Body of pancreas (tissue), 4 donors: ENCODE measurements around the gene FBLN2. TPM values are rescaled to one million over a fixed set of nuclear protein-coding genes. Genes with fewer than 3 reads are reported as not detected.

Source experiments
- ATAC-seq: fragments of 150-250 bp; one replicate; pipeline ENCODE4 v1.9.1; 2016
- DNase-seq, 4 donors: peaks; one replicate each; pipeline ENCODE4 v3.0.0-alpha.2; 2019
- H3K27ac ChIP-seq, 4 donors: fragments of 200-600 bp; sonication (generic); 1 replicate in 3 of 4; 2 replicates in 1 of 4; pipeline versions ENCODE4 v1.5.1 to v1.6.1; 2016 to 2019; ENCODE audit warnings: mild to moderate bottlenecking in 1 of 4, mixed read lengths in 1 of 4, moderate library complexity in 1 of 4
- H3K27me3 ChIP-seq, 2 donors: fragments of 200-600 bp; sonication (generic); one replicate each; pipeline ENCODE4 v1.6.0; 2016; ENCODE audit warnings: mild to moderate bottlenecking in 1 of 2
- H3K36me3 ChIP-seq, 2 donors: fragments of 200-600 bp; sonication (generic); replicated peaks in 1 of 2; 2 replicates each; pipeline ENCODE4 v1.5.1; 2016; ENCODE audit warnings: low read depth in 2 of 2; ENCODE audit not compliant: insufficient read depth in 1 of 2
- H3K4me1 ChIP-seq: fragments of 200-600 bp; sonication (generic); one replicate; pipeline ENCODE4 v1.6.0; 2016
- H3K4me3 ChIP-seq, 2 donors: fragments of 200-600 bp; sonication (generic); 1 replicate in 1 of 2; 2 replicates in 1 of 2; pipeline ENCODE4 v1.5.1; 2016 to 2019
- H3K9me3 ChIP-seq, 3 donors: fragments of 200-600 bp; sonication (generic); 1 replicate in 2 of 3; 2 replicates in 1 of 3; pipeline ENCODE4 v1.5.1; 2016
- POLR2A ChIP-seq, 3 donors: fragments of 450-650 bp; IDR thresholded peaks; one replicate each; pipeline ENCODE4 v1.6.1; 2016; ENCODE audit warnings: antibody characterized with exemption in 3 of 3, mild to moderate bottlenecking in 2 of 3
- WGBS, 2 donors: methylation state at CpG; one replicate each; pipeline ENCODE4 v1.1.5; 2017; 5-methylcytosine and 5-hydroxymethylcytosine counted together
- intact Hi-C: fragments of 100-400 bp; cut with DNase I; formaldehyde crosslinking; loops from one replicate; pipeline ENCODE4 v1.15.1; 2023
- total RNA-seq, 2 donors: library from RNA; depleted of rRNA; stranded (reverse); fragments of >200 nt; gene quantifications; one replicate each; pipeline ENCODE4 v1.1.0, GENCODE V29; 2016
- TF ChIP-seq, protein P1 (sequence below), 7 experiments: fragments of 450-650 bp in 4 of 7; fragments of 200-600 bp in 3 of 7; sonication (generic) in 3 of 7; IDR thresholded peaks; one replicate each; pipeline ENCODE4 v1.5.1; 2016 to 2019; ENCODE audit warnings: antibody characterized with exemption in 7 of 7

Gene FBLN2
- total RNA-seq, 2 donors from 2014 or later = 18.9 to 54.7 TPM

GRCh38 chr3:13564751-13565560, 16.0 kb downstream of the FBLN2 start:
- WGBS, 2 donors = 90 to 94% methylated on average over 12 to 14 of the region's 14 CpGs

GRCh38 chr3:13565581-13566452, 16.9 kb downstream of the FBLN2 start:
- intact Hi-C loops = no loop called here
- ATAC-seq = no peak
- Histone ChIP-seq H3K27ac (no peak overlapping the region), H3K4me1 (no peaks in the 10 kb centered on the region), H3K27me3 (no peaks in the 10 kb centered on the region), H3K36me3 (no peaks in the 10 kb centered on the region), H3K4me3 (no peak overlapping the region), H3K9me3 (no peaks in the 10 kb centered on the region)
- TF ChIP-seq POLR2A (IDR thresholded peaks at IDR 0.05) = no peak
- TF ChIP-seq, protein P1, sequence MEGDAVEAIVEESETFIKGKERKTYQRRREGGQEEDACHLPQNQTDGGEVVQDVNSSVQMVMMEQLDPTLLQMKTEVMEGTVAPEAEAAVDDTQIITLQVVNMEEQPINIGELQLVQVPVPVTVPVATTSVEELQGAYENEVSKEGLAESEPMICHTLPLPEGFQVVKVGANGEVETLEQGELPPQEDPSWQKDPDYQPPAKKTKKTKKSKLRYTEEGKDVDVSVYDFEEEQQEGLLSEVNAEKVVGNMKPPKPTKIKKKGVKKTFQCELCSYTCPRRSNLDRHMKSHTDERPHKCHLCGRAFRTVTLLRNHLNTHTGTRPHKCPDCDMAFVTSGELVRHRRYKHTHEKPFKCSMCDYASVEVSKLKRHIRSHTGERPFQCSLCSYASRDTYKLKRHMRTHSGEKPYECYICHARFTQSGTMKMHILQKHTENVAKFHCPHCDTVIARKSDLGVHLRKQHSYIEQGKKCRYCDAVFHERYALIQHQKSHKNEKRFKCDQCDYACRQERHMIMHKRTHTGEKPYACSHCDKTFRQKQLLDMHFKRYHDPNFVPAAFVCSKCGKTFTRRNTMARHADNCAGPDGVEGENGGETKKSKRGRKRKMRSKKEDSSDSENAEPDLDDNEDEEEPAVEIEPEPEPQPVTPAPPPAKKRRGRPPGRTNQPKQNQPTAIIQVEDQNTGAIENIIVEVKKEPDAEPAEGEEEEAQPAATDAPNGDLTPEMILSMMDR (IDR thresholded peaks at IDR 0.05) = no peak
- DNase-seq = no peak
- WGBS, 2 donors = 74 to 80% methylated on average over 16 to 17 of the region's 17 CpGs

More at GRCh38 chr3:13564751-13565560, 16.0 kb downstream of the FBLN2 start:
- TF ChIP-seq, protein P1 (IDR thresholded peaks at IDR 0.05) = no peak
- TF ChIP-seq POLR2A (IDR thresholded peaks at IDR 0.05) = no peak
- Histone ChIP-seq H3K27ac (no peak overlapping the region), H3K4me1 (no peaks in the 10 kb centered on the region), H3K9me3 (no peaks in the 10 kb centered on the region), H3K27me3 (no peaks in the 10 kb centered on the region), H3K36me3 (no peaks in the 10 kb centered on the region), H3K4me3 (no peak overlapping the region)
- ATAC-seq (no peak), DNase-seq (no peak)
- intact Hi-C loops = no loop called here

GRCh38 chr3:13566453-13566748, 17.5 kb downstream of the FBLN2 start:
- no peaks in the 10 kb centered on the region for H3K4me1 ChIP-seq
- intact Hi-C loops = no loop called here
- H3K9me3 ChIP-seq = no peaks in the 10 kb centered on the region
- 66 to 73% methylated on average over 5 of the region's 5 CpGs for WGBS, 2 donors
- H3K4me3 ChIP-seq = no peak overlapping the region
- ATAC-seq (no peak), DNase-seq (no peak)
- H3K27ac ChIP-seq = no peak overlapping the region
- TF ChIP-seq, protein P1 (IDR thresholded peaks at IDR 0.05) = no peak
- TF ChIP-seq POLR2A (IDR thresholded peaks at IDR 0.05) = no peak
- no peaks in the 10 kb centered on the region for H3K27me3 ChIP-seq
- no peaks in the 10 kb centered on the region for H3K36me3 ChIP-seq

DNA sequence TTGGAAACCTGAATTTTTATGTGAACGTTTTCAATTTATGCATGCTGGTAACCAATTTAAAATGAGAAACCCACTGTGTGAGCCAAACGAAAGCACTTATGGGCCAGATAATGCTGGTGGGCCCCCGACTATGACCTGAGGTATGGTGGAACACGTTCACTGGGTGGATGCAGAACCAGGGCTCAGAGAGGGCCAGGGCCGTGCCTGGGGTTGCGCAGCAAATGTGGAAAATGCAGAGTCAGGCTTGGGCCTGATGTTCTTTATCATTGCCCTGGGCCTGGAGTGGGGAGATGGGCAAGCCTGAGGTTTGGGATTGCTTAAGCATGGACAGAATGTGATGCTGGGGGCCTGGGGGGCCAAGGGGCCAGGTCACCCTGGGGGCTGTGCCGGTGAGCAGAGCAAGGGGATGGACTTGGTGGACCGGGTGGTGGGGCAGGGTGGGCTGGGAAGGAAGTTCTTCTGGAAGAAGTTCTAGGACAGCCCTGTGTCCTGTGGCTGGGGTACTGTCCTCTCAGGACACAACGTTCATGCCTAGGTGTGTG, 17.9 kb downstream of the FBLN2 start:
- no peak for DNase-seq

More for the DNA sequence above, 17.9 kb downstream of the FBLN2 start:
- no peaks in the 10 kb centered on the region for H3K36me3 ChIP-seq
- no peaks in the 10 kb centered on the region for H3K9me3 ChIP-seq
- no peaks in the 10 kb centered on the region for H3K4me1 ChIP-seq
- no peak overlapping the region for H3K27ac ChIP-seq
- 68 to 81% methylated on average over 7 to 9 of the region's 9 CpGs for WGBS, 2 donors
- no peak overlapping the region for H3K4me3 ChIP-seq
- no peak for ATAC-seq
- intact Hi-C loops = no loop called here
- no peaks in the 10 kb centered on the region for H3K27me3 ChIP-seq
- TF ChIP-seq, protein P1 (IDR thresholded peaks at IDR 0.05) = no peak
- no peak for TF ChIP-seq POLR2A (IDR thresholded peaks at IDR 0.05)
